Stimulated activated CD4-positive, alpha-beta T cell treated with anti-CD3 and anti-CD28 coated beads, Interleukin-1b, Interleukin-23, amount 100 ng/mL, for 4 hours (primary cell): ENCODE data around the gene DPYD.

Experiments used
- DNase-seq, 2 donors: peaks; one replicate each; pipeline ENCODE4 v3.0.0-alpha.2; 2020; ENCODE audit warnings: low read depth in 2 of 2

The DPYD gene

GRCh38 chr1:97091679-97092078, 829.2 kb downstream of the DPYD start:
- DNase-seq: no peak

- no peak for DNase-seq
Observed at GRCh38 chr1:97091263-97091662, 829.6 kb downstream of the DPYD start.

- no peak for DNase-seq
Observed at GRCh38 chr1:97090725-97091124, 830.1 kb downstream of the DPYD start.

- DNase-seq: no peak
Observed at GRCh38 chr1:97089173-97089572, 831.7 kb downstream of the DPYD start.

- no peak for DNase-seq
Observed at GRCh38 chr1:97088391-97088790, 832.4 kb downstream of the DPYD start.

GRCh38 chr1:97084546-97084945, 836.3 kb downstream of the DPYD start:
- DNase-seq: no peak

- no peak for DNase-seq
Observed at GRCh38 chr1:97082160-97082848, 838.5 kb downstream of the DPYD start.

GRCh38 chr1:97078872-97079271, 842.0 kb downstream of the DPYD start:
- no peak for DNase-seq

GRCh38 chr1:97077221-97077620, 843.6 kb downstream of the DPYD start:
- no peak for DNase-seq

GRCh38 chr1:97074771-97075170, 846.1 kb downstream of the DPYD start:
- DNase-seq: no peak

- DNase-seq: no peak
Observed at GRCh38 chr1:97073936-97074335, 846.9 kb downstream of the DPYD start.

- DNase-seq: no peak
Observed at GRCh38 chr1:97073169-97073568, 847.7 kb downstream of the DPYD start.

- no peak for DNase-seq
Observed at GRCh38 chr1:97071173-97071572, 849.7 kb downstream of the DPYD start.

- no peak for DNase-seq
Observed at GRCh38 chr1:97070376-97070775, 850.5 kb downstream of the DPYD start.

- no peak for DNase-seq
Observed at GRCh38 chr1:97069312-97069711, 851.5 kb downstream of the DPYD start.

GRCh38 chr1:97066860-97067259, 854.0 kb downstream of the DPYD start:
- no peak for DNase-seq

GRCh38 chr1:97063532-97063931, 857.3 kb downstream of the DPYD start:
- DNase-seq: no peak

- no peak for DNase-seq
Observed at GRCh38 chr1:97061604-97062003, 859.2 kb downstream of the DPYD start.

GRCh38 chr1:97056386-97056785, 864.4 kb downstream of the DPYD start:
- DNase-seq: no peak

GRCh38 chr1:97053268-97053667, 867.6 kb downstream of the DPYD start:
- no peak for DNase-seq

GRCh38 chr1:97051823-97052222, 869.0 kb downstream of the DPYD start:
- no peak for DNase-seq

GRCh38 chr1:97050506-97050905, 870.3 kb downstream of the DPYD start:
- no peak for DNase-seq

- no peak for DNase-seq
Observed at GRCh38 chr1:97047421-97047793, 873.4 kb downstream of the DPYD start.

- DNase-seq: no peak
Observed at GRCh38 chr1:97046765-97047420, 873.9 kb downstream of the DPYD start.
